KOPT-K1 (cell line): ENCODE data around the gene IKBIP.

Source experiments
- H3K27ac ChIP-seq: fragments of 200-600 bp; sonication (generic); 2 replicates; pipeline ENCODE4 v1.5.1; 2016; ENCODE audit warnings: antibody characterized with exemption, mild to moderate bottlenecking, low read depth, low read length; ENCODE audit not compliant: poor library complexity, severe bottlenecking
- H3K36me3 ChIP-seq: fragments of 200-600 bp; sonication (generic); 2 replicates; pipeline ENCODE4 v1.5.1; 2017; ENCODE audit warnings: antibody characterized with exemption, mild to moderate bottlenecking, low read length, moderate library complexity; ENCODE audit not compliant: insufficient read depth
- H3K9me3 ChIP-seq: fragments of 200-600 bp; sonication (generic); 2 replicates; pipeline ENCODE4 v1.5.1; 2017; ENCODE audit warnings: antibody characterized with exemption, low read length, mild to moderate bottlenecking; ENCODE audit not compliant: insufficient read depth, poor library complexity, severe bottlenecking

IKBIP gene

GRCh38 chr12:98644712-98645571 lies at the start of gene IKBIP, which contains the start of gene APAF1:
TSS of gene IKBIP (minus strand) at chr12:98644788. CDS start at chr12:98644701, 87 bp downstream.
TSS of gene APAF1 (plus strand) at chr12:98645290. CDS start at chr12:98648360, 3,070 bp downstream.
- Histone ChIP-seq H3K27ac (peak within 1 kb of the TSS; percentile 83), H3K9me3 (no peaks in the 10 kb centered on the region), H3K36me3 (peaks cover 23% of the 10 kb centered on the region)

GRCh38 chr12:98691351-98691750 lies 46.8 kb upstream of the IKBIP start:
- Histone ChIP-seq H3K9me3 (no peaks in the 10 kb centered on the region), H3K27ac (no peak overlapping the region), H3K36me3 (peaks cover 9% of the 10 kb centered on the region; the same call in 1 of the 2 replicates)

GRCh38 chr12:98686603-98687002 lies 42.0 kb upstream of the IKBIP start:
- Histone ChIP-seq H3K9me3 (no peaks in the 10 kb centered on the region), H3K27ac (no peak overlapping the region), H3K36me3 (peaks cover 34% of the 10 kb centered on the region)

- H3K9me3 ChIP-seq: no peaks in the 10 kb centered on the region
- H3K36me3 ChIP-seq: peaks cover 53% of the 10 kb centered on the region
- H3K27ac ChIP-seq: no peak overlapping the region
These were observed 39.6 kb upstream of the IKBIP start for GRCh38 chr12:98684199-98684598.

GRCh38 chr12:98679611-98680005 lies 35.0 kb upstream of the IKBIP start:
- Histone ChIP-seq H3K9me3 (no peaks in the 10 kb centered on the region), H3K27ac (no peak overlapping the region), H3K36me3 (peaks cover 46% of the 10 kb centered on the region)

GRCh38 chr12:98678946-98679610 lies 34.5 kb upstream of the IKBIP start:
- H3K9me3 ChIP-seq: no peaks in the 10 kb centered on the region
- no peak overlapping the region for H3K27ac ChIP-seq
- H3K36me3 ChIP-seq: peaks cover 45% of the 10 kb centered on the region

GRCh38 chr12:98678236-98678945 lies 33.8 kb upstream of the IKBIP start:
- H3K9me3 ChIP-seq: no peaks in the 10 kb centered on the region
- peaks cover 40% of the 10 kb centered on the region for H3K36me3 ChIP-seq
- no peak overlapping the region for H3K27ac ChIP-seq

- H3K27ac ChIP-seq: no peak overlapping the region
- peaks cover 14% of the 10 kb centered on the region for H3K36me3 ChIP-seq
- no peaks in the 10 kb centered on the region for H3K9me3 ChIP-seq
These were observed 30.3 kb upstream of the IKBIP start for GRCh38 chr12:98674841-98675240.

GRCh38 chr12:98671459-98671858 lies 26.9 kb upstream of the IKBIP start:
- Histone ChIP-seq H3K9me3 (no peaks in the 10 kb centered on the region), H3K27ac (no peak overlapping the region), H3K36me3 (peaks cover 17% of the 10 kb centered on the region)

- Histone ChIP-seq H3K9me3 (no peaks in the 10 kb centered on the region), H3K36me3 (peaks cover 26% of the 10 kb centered on the region), H3K27ac (no peak overlapping the region)
These were observed 25.2 kb upstream of the IKBIP start for GRCh38 chr12:98669751-98670150.

- Histone ChIP-seq H3K27ac (no peak overlapping the region), H3K9me3 (no peaks in the 10 kb centered on the region), H3K36me3 (peaks cover 38% of the 10 kb centered on the region)
These were observed 15.9 kb upstream of the IKBIP start for GRCh38 chr12:98660521-98660920.

GRCh38 chr12:98656289-98657101 lies 11.9 kb upstream of the IKBIP start:
- peaks cover 30% of the 10 kb centered on the region for H3K36me3 ChIP-seq
- no peaks in the 10 kb centered on the region for H3K9me3 ChIP-seq
- H3K27ac ChIP-seq: no peak overlapping the region

- Histone ChIP-seq H3K36me3 (peaks cover 37% of the 10 kb centered on the region), H3K9me3 (no peaks in the 10 kb centered on the region), H3K27ac (no peak overlapping the region)
These were observed 9.4 kb upstream of the IKBIP start for GRCh38 chr12:98653866-98654493.

GRCh38 chr12:98651328-98651727 lies 6.7 kb upstream of the IKBIP start:
- H3K27ac ChIP-seq: no peak overlapping the region
- H3K36me3 ChIP-seq: peaks cover 31% of the 10 kb centered on the region
- no peaks in the 10 kb centered on the region for H3K9me3 ChIP-seq
